HUES6 (cell line): ENCODE measurements around the gene ADD1.
"Not testable (repeated sequence)": the region's sequence is repeated elsewhere in the genome, so short reads cannot be mapped to it uniquely, and the experiment has no call there.

ENCODE experiments used
- H3K27ac ChIP-seq: 2 replicates; pipeline ENCODE4 v1.7.0; 2013; ENCODE audit warnings: low read depth, mild to moderate bottlenecking, low read length, inconsistent platforms
- H3K27me3 ChIP-seq: 2 replicates; pipeline ENCODE4 v1.6.1; 2013; ENCODE audit warnings: low read length; ENCODE audit not compliant: control insufficient read depth, insufficient read depth
- H3K36me3 ChIP-seq: 2 replicates; pipeline ENCODE4 v1.6.1; 2013; ENCODE audit warnings: low read length; ENCODE audit not compliant: control insufficient read depth, insufficient read depth
- H3K4me1 ChIP-seq: 2 replicates; pipeline ENCODE4 v1.6.1; 2013; ENCODE audit warnings: low read length; ENCODE audit not compliant: control insufficient read depth, insufficient read depth
- H3K4me3 ChIP-seq: 2 replicates; pipeline ENCODE4 v1.5.1; 2013; ENCODE audit warnings: low read depth, low read length
- H3K9ac ChIP-seq: one replicate; pipeline ENCODE4 v1.6.1; 2013; ENCODE audit warnings: mild to moderate bottlenecking, low read length
- H3K9me3 ChIP-seq: 2 replicates; pipeline ENCODE4 v1.6.1; 2013; ENCODE audit warnings: low read depth, low read length; ENCODE audit not compliant: control insufficient read depth, insufficient read depth

ADD1 gene

DNA sequence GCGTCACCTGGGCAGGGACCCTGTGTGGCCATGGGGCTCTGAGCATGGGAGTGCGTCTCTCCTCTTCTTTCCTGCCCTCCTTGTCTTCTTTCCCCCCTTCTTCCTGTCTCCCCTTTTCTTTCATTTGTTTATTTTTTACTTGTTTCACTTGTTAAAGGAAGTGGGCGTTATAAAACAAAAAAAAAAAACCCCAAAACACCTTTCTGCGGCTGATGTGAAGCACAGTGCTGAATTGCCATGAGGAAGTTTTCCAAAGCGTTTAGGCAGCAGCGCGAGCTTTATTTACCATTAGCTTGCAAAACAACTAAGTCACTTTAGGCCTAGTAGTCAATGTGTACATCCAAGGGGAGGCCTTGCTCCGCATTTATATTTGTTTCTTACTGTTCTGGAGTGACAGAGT is 62.6 kb downstream of the ADD1 start:
- Histone ChIP-seq H3K9me3 (no peaks in the 10 kb centered on the region), H3K4me3 (no peak overlapping the region), H3K4me1 (no peaks in the 10 kb centered on the region), H3K9ac (no peak overlapping the region), H3K27ac (no peak overlapping the region), H3K27me3 (no peaks in the 10 kb centered on the region), H3K36me3 (peaks cover 92% of the 10 kb centered on the region)

DNA sequence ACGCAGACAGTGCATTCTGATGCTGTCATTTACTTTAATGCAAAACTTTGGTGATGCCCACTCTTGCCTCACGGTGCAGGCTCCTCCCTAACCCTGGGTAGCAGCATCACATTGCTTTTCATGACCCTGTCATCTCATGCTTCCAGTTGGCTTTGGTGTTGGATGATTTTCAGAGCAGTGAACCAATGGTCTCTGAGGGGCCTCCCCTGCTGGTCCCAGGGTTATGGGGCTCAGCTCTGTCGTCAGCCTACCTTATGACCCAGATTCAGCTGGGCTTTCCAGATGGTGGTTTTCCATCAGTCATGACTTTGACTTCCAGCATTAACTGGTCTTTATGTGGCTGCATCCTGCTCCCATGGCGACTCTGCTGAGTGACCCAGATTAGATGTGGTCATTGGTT is 63.6 kb downstream of the ADD1 start:
- Histone ChIP-seq H3K27ac (no peak overlapping the region), H3K4me3 (no peak overlapping the region), H3K4me1 (no peaks in the 10 kb centered on the region), H3K36me3 (peaks cover 94% of the 10 kb centered on the region), H3K27me3 (no peaks in the 10 kb centered on the region), H3K9me3 (no peaks in the 10 kb centered on the region), H3K9ac (no peak overlapping the region)

DNA sequence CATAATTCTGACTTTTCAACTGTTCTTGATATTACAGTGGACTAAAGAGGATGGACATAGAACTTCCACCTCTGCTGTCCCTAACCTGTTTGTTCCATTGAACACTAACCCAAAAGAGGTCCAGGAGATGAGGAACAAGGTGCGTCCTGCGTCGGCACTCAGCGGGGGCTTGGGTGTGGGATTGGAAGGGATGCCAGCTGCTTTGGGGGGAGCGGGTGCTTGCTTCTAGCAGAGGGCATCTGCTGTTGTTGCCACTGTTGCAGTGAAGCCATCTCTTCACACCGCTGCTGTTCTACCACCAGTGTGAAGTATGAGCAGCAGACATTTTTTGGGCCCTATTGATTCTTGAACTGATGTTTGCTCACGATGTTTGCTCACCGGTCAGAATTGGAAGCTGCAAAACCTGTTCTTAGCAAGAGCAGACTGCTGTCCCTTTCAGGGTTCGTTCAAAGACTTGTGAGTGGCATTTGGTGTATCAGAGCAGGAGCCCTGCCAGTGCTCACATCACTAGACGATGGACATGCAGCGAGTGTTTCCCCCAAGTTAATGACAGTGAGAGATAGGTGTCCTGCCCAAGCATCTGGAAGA is 64.2 kb downstream of the ADD1 start:
- Histone ChIP-seq H3K9ac (no peak overlapping the region), H3K27ac (no peak overlapping the region), H3K4me3 (no peak overlapping the region), H3K36me3 (peaks cover 93% of the 10 kb centered on the region), H3K9me3 (no peaks in the 10 kb centered on the region), H3K27me3 (no peaks in the 10 kb centered on the region), H3K4me1 (no peaks in the 10 kb centered on the region)

DNA sequence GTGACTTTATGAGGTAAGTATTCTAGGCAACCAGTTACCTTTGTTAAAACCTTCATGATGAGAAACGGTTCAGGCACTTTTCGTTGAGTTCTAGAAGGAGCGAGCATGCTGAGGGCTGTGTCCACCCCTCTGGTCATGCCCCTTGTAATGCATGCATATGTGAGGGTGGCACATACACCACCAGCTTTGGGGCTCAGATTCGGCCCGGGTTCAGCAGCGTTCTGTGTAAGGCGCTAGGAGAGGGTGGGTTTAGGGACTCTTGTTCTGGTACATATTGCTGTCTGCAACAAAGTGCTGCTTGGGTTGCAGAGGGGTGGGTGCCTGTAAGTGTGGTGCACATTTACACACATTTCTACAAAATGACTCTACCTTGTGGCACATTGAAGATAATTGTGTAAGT is 65.0 kb downstream of the ADD1 start:
- Histone ChIP-seq H3K36me3 (peaks cover 94% of the 10 kb centered on the region), H3K9me3 (no peaks in the 10 kb centered on the region), H3K4me3 (no peak overlapping the region), H3K4me1 (no peaks in the 10 kb centered on the region), H3K27me3 (no peaks in the 10 kb centered on the region), H3K27ac (no peak overlapping the region), H3K9ac (no peak overlapping the region)

DNA sequence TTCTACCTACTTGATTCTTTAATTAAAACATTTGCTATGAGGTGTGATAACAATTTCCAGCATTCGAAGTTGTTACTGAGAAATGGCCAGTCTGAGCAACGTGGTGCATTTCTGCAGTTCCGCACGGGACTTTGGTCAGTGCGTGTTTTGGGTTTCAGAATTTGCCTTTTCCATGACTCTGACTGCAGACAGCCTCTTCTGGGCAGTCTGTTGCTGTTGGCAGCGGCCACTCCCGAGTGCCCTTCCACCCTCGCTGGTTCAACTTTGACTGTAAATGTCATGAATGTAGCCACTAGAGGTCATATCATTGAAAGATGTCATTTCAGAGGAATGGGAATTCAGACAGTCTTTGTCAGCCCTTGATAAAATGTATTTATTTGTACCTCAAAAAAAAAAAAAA is 65.9 kb downstream of the ADD1 start:
- H3K36me3 ChIP-seq = peaks cover 93% of the 10 kb centered on the region

DNA sequence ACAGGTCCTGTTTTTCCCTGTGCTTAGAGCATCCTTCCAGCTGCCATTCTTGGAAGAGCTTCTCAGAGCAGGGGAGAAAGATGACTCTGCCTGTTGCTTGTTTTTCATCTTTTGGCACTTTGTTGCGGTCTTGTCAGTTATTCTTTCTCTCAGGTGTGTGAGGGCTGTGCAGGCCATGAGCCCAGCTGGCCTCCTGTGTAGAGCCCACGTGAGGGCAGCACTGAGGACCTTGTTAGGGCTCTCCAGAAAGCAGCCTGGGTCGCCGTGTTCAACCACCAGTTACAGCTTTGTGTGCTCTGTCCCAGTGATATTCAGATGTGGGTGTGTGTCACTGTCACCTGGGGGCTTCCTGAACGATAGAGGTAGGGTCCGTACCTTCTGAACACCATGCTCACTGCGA is 66.8 kb downstream of the ADD1 start:
- Histone ChIP-seq H3K4me3 (no peak overlapping the region), H3K27me3 (no peaks in the 10 kb centered on the region), H3K4me1 (no peaks in the 10 kb centered on the region), H3K9ac (no peak overlapping the region), H3K36me3 (peaks cover 90% of the 10 kb centered on the region), H3K9me3 (no peaks in the 10 kb centered on the region), H3K27ac (no peak overlapping the region)

More for the DNA sequence above, 65.9 kb downstream of the ADD1 start:
- no peak overlapping the region for H3K9ac ChIP-seq
- H3K27ac ChIP-seq = no peak overlapping the region
- no peaks in the 10 kb centered on the region for H3K27me3 ChIP-seq
- no peak overlapping the region for H3K4me3 ChIP-seq
- no peaks in the 10 kb centered on the region for H3K9me3 ChIP-seq
- H3K4me1 ChIP-seq = no peaks in the 10 kb centered on the region

DNA sequence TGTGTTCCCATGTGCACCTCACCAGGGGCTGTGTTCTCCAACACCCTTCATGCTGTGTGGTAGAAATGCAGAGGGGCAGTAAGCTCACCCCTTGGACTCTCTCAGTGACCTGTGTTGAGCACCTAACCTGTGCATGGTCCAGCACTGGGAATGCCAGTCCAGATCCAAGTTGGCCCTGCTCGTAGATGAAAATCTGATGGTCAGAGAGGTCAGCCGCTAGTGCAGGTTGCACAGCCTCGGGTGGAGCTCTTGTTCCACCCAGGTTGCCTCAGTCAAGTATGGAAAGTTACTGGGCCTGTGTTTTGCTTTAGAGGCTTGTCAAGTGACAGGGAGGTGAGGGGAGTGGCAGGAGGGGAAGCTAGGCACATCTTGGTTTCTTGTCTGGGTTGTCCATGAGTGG is 68.2 kb downstream of the ADD1 start:
- Histone ChIP-seq H3K9me3 (peaks cover 4% of the 10 kb centered on the region; the same call in 1 of the 2 replicates), H3K4me3 (no peak overlapping the region), H3K27me3 (no peaks in the 10 kb centered on the region), H3K9ac (no peak overlapping the region), H3K4me1 (no peaks in the 10 kb centered on the region), H3K36me3 (peaks cover 88% of the 10 kb centered on the region), H3K27ac (no peak overlapping the region)

DNA sequence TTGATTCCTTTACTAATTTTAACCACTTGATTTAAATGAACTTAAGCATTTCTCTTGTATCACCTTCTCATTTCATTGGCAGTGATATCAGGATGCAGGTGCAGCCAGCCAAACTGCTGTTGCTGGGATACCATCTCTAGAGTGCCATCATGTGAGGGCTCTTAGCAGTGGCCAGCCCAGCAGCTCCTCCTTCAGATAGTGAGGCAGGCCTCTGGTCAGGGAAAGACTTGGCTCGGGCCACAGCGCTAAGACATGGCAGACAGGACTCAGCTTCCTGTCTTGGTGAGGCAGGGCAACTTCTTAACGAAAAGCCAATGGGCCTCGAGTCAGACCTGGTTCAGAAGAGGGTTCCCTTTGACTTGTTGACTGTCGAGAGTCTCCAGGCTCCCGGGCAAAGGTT is 69.5 kb downstream of the ADD1 start:
- H3K4me3 ChIP-seq = no peak overlapping the region
- H3K9ac ChIP-seq = no peak overlapping the region
- H3K4me1 ChIP-seq = no peaks in the 10 kb centered on the region
- peaks cover 78% of the 10 kb centered on the region for H3K36me3 ChIP-seq
- H3K27me3 ChIP-seq = no peaks in the 10 kb centered on the region
- peaks cover 4% of the 10 kb centered on the region; the same call in 1 of the 2 replicates for H3K9me3 ChIP-seq
- H3K27ac ChIP-seq = no peak overlapping the region

DNA sequence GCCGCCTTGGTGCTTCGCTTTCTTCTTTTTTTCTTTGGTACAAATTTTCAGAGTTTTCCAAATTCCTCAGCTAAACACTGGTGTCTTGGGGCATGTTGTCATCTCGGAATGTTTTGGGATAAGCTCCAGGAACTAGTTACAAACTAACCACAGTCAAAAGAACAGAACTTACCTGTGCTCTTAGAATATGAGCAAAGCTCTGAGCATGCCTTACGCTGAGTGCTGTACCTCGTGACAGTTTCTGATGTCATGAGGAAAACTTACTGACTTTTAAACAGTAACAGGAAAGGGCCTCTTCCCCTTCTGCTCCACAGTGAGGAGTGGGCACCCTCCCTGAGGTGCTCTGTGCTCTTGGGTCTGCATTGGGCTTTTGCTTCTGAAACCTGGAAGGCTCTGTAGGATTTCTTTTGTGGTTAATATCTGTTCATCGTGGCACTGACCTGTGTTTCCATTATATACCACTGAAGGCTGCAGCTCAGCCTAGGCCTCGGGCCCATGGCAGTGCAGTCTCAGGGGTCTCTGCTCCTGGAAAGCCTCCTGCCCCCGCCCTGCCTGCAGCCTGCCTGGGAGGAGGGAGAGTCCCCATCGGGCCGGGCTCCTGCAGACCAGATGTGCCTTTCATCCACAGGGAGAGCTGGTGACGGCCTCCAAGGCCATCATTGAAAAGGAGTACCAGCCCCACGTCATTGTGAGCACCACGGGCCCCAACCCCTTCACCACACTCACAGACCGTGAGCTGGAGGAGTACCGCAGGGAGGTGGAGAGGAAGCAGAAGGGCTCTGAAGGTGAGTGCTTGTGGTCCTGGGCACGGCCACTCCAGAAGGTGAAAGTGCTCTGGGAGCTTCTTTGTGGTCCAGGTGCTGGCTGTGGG is 70.8 kb downstream of the ADD1 start:
- Histone ChIP-seq H3K27ac (no peak overlapping the region), H3K4me1 (no peaks in the 10 kb centered on the region), H3K36me3 (peaks cover 68% of the 10 kb centered on the region)

DNA sequence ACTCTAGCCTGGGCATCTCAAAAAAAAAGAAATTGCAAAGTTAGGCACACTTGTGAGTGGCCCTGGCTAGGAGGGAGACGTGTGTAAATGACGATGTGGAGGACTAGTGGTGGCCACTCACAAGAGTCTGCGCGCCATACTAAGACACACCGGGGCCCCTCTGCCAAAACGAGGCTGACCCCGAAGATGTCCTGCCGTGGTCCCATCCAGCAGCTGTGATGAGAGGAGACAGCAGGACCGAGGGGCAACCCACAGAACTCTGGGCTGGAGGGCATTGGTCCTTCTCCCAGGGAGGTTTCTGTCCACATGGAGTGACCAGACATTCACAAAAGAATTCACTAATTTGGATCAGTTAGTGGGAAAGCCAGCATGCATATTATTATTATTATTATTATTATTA is 72.1 kb downstream of the ADD1 start:
- no peak overlapping the region for H3K9ac ChIP-seq
- no peak overlapping the region for H3K27ac ChIP-seq
- no peak overlapping the region for H3K4me3 ChIP-seq
- peaks cover 55% of the 10 kb centered on the region for H3K36me3 ChIP-seq
- H3K4me1 ChIP-seq = no peaks in the 10 kb centered on the region
- no peaks in the 10 kb centered on the region for H3K27me3 ChIP-seq
- H3K9me3 ChIP-seq = peaks cover 4% of the 10 kb centered on the region; the same call in 1 of the 2 replicates

More for the DNA sequence above, 70.8 kb downstream of the ADD1 start:
- no peak overlapping the region for H3K9ac ChIP-seq
- H3K4me3 ChIP-seq = no peak overlapping the region
- H3K9me3 ChIP-seq = peaks cover 4% of the 10 kb centered on the region; the same call in 1 of the 2 replicates
- H3K27me3 ChIP-seq = no peaks in the 10 kb centered on the region

DNA sequence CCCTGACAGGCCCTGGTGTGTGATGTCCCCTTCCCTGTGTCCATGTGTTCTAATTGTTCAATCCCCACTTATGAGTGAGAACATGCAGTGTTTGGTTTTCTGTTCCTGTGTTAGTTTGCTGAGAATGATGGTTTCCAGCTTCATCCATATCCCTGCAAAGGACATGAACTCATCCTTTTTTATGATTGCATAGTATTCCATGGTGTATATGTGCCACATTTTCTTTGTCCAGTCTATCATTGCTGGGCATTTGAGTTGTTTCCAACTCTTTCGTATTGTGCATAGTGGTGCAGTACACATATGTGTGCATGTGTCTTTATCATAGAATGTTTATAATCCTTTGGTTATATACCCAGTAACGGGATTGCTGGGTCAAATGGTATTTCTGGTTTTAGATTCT is 73.1 kb downstream of the ADD1 start:
- H3K27ac ChIP-seq, H3K27me3 ChIP-seq, H3K9me3 ChIP-seq, H3K4me1 ChIP-seq, H3K9ac ChIP-seq, H3K4me3 ChIP-seq: not testable (repeated sequence)
- peaks cover 48% of the 10 kb centered on the region for H3K36me3 ChIP-seq
